K562 (cell line): ENCODE measurements around the gene ANTXRL. TPM values are rescaled to one million over a fixed set of nuclear protein-coding genes. Genes with fewer than 3 reads are reported as not detected.
A peak's percentile ranks its signal among the peaks of the same experiment; 100 is the strongest.

Experiments used
- ATAC-seq: fragments of 200-7000 bp; cut with Tn5 transposase; 3 replicates; pipeline ENCODE4 v1.9.1; 2020; ENCODE audit warnings: moderate library complexity
- BruUV-seq: library from RNA; stranded (reverse); fragments of 400-500 nt; replicated peaks from 2 replicates; lab custom pipeline; 2021; lab: Mats Ljungman, UMichigan
- CTCF ChIA-PET: fragments of 300-600 bp; formaldehyde crosslinking; extraction: SDS; loops from one replicate; lab custom pipeline; 2021; ENCODE audit warnings: low intra/inter-chr PET ratio; lab: Yijun Ruan, JAX
- POLR2A ChIA-PET: fragments of 300-600, 350-650 bp; sonication (Branson Sonifier 250); formaldehyde crosslinking; extraction: SDS; loops from one replicate; lab custom pipeline; 2021; ENCODE audit warnings: antibody characterized with exemption, inconsistent platforms; lab: Yijun Ruan, JAX
- DNase-seq, 4 experiments: peaks; one replicate each; pipeline versions ENCODE4 v3.0.0 to v3.0.0-alpha.2; 2011 to 2018; ENCODE audit warnings: low spot score in 3 of 4, mixed read lengths in 3 of 4; ENCODE audit errors: extremely low read depth in 1 of 4
- FAIRE-seq: peaks from 2 replicates; lab custom pipeline; 2011; peaks lifted over from hg19 to GRCh38; lab: Jason Lieb, UNC
- H2AFZ ChIP-seq: 2 replicates; pipeline ENCODE4 v1.6.0; 2011; ENCODE audit warnings: low read depth, low read length, control low read depth, inconsistent platforms
- H3K27ac ChIP-seq: fragments of 200-600 bp; 3 replicates; pipeline ENCODE4 v1.8.0; 2011; ENCODE audit warnings: low read depth, mild to moderate bottlenecking, control low read depth, inconsistent platforms, low read length, moderate library complexity, mixed read lengths; ENCODE audit errors: extremely low read depth
- H3K27me3 ChIP-seq, 2 experiments: fragments of 300-600 bp in 1 of 2; 2 replicates in 1 of 2; 3 replicates in 1 of 2; pipeline versions ENCODE4 v1.6.0 to v1.8.0; 2011; ENCODE audit warnings: inconsistent platforms in 2 of 2, low read length in 2 of 2, mild to moderate bottlenecking in 1 of 2, mixed read lengths in 1 of 2, moderate library complexity in 1 of 2; ENCODE audit not compliant: control insufficient read depth in 2 of 2, insufficient read depth in 2 of 2
- H3K36me3 ChIP-seq: fragments of 300-600 bp; 3 replicates; pipeline ENCODE4 v1.8.0; 2011; ENCODE audit warnings: mild to moderate bottlenecking, low read length, inconsistent platforms; ENCODE audit not compliant: control insufficient read depth, insufficient read depth
- H3K4me1 ChIP-seq, 2 experiments: fragments of 200-600 bp in 1 of 2; replicated peaks in 1 of 2; 2 replicates in 1 of 2; 3 replicates in 1 of 2; pipeline versions ENCODE4 v1.5.1 to v1.8.0; 2011; ENCODE audit warnings: inconsistent platforms in 2 of 2, low read length in 2 of 2, mild to moderate bottlenecking in 1 of 2, mixed read lengths in 1 of 2, moderate library complexity in 1 of 2; ENCODE audit not compliant: control insufficient read depth in 2 of 2, insufficient read depth in 2 of 2
- H3K4me2 ChIP-seq: 2 replicates; pipeline ENCODE4 v1.6.1; 2011; ENCODE audit warnings: low read length, control low read depth, inconsistent platforms, mixed read lengths; ENCODE audit not compliant: insufficient read depth
- H3K4me3 ChIP-seq: fragments of 200-600 bp; sonication (generic), shearing (Covaris generic); 2 replicates; pipeline ENCODE4 v1.5.1; 2016; ENCODE audit warnings: control low read depth, inconsistent platforms
- H3K79me2 ChIP-seq: fragments of 200-600 bp; 3 replicates; pipeline ENCODE4 v1.8.0; 2011; ENCODE audit warnings: low read length, inconsistent platforms; ENCODE audit not compliant: control insufficient read depth, insufficient read depth
- H3K9ac ChIP-seq, 2 experiments: 2 replicates each; pipeline versions ENCODE4 v1.6.0 to v1.6.1; 2011; ENCODE audit warnings: low read depth in 2 of 2, low read length in 2 of 2, control low read depth in 1 of 2, inconsistent platforms in 1 of 2, mild to moderate bottlenecking in 1 of 2, mixed read lengths in 1 of 2; ENCODE audit not compliant: insufficient read depth in 1 of 2
- H3K9me1 ChIP-seq: one replicate; pipeline ENCODE4 v1.6.0; 2011; ENCODE audit warnings: inconsistent platforms, mild to moderate bottlenecking, low read length, moderate library complexity; ENCODE audit not compliant: control insufficient read depth, insufficient read depth
- H3K9me3 ChIP-seq: replicated peaks from 2 replicates; pipeline ENCODE4 v1.5.1; 2011; ENCODE audit warnings: low read depth, low read length, inconsistent platforms; ENCODE audit not compliant: control insufficient read depth, insufficient read depth
- H4K20me1 ChIP-seq: replicated peaks from 2 replicates; pipeline ENCODE4 v1.6.1; 2011; ENCODE audit warnings: low read length, inconsistent platforms, mixed read lengths; ENCODE audit not compliant: control insufficient read depth, insufficient read depth
- CTCF ChIP-seq, 3 experiments: IDR thresholded peaks in 2 of 3; conservative IDR thresholded peaks in 1 of 3; 2 replicates each; pipeline ENCODE4 v1.5.1; 2011 to 2012; ENCODE audit warnings: low read length in 3 of 3, mild to moderate bottlenecking in 3 of 3, control low read depth in 2 of 3, improper control_type of control experiment in 1 of 3, inconsistent platforms in 1 of 3, low read depth in 1 of 3, mixed read lengths in 1 of 3, moderate library complexity in 1 of 3; ENCODE audit not compliant: insufficient read depth in 2 of 3
- DACH1 ChIP-seq: fragments of 450-650 bp; IDR thresholded peaks from 2 replicates; pipeline ENCODE4 v1.6.1; 2018; ENCODE audit not compliant: partially characterized antibody
- E2F6 ChIP-seq, 2 experiments: IDR thresholded peaks; 2 replicates each; pipeline ENCODE4 v1.6.1; 2011; ENCODE audit warnings: borderline replicate concordance in 1 of 2, control low read depth in 1 of 2, low read depth in 1 of 2, low read length in 1 of 2, mild to moderate bottlenecking in 1 of 2, mixed read lengths in 1 of 2, moderate library complexity in 1 of 2; ENCODE audit not compliant: insufficient read depth in 1 of 2, insufficient read length in 1 of 2, poor library complexity in 1 of 2, severe bottlenecking in 1 of 2; ENCODE audit errors: extremely low read depth in 1 of 2
- FIP1L1 ChIP-seq: fragments of 200-400 bp; formaldehyde crosslinking; IDR thresholded peaks from 2 replicates; pipeline ENCODE4 v1.6.1; 2018; ENCODE audit warnings: mild to moderate bottlenecking, low read depth, low read length; ENCODE audit not compliant: poor library complexity, severe bottlenecking
- FOXA3 ChIP-seq, 2 experiments: fragments of 450-650 bp in 1 of 2; sonication (generic) in 1 of 2; formaldehyde crosslinking; IDR thresholded peaks in 1 of 2; conservative IDR thresholded peaks in 1 of 2; 2 replicates each; pipeline versions ENCODE4 v1.4.0 to v1.8.0; 2020 to 2022; ENCODE audit warnings: mild to moderate bottlenecking in 2 of 2, missing genetic modification reagents in 1 of 2
- GTF2B ChIP-seq: IDR thresholded peaks from 2 replicates; pipeline ENCODE4 v1.6.1; 2011; ENCODE audit not compliant: insufficient read length; ENCODE audit errors: extremely low read depth
- RBM39 ChIP-seq: fragments of 200-400 bp; formaldehyde crosslinking; optimal IDR thresholded peaks from 2 replicates; pipeline ENCODE3; 2018; ENCODE audit warnings: low read depth, low read length
- THRB ChIP-seq: fragments of 450-650 bp; formaldehyde crosslinking; conservative IDR thresholded peaks from 2 replicates; pipeline ENCODE4 v1.4.0; 2022; ENCODE audit warnings: mild to moderate bottlenecking, missing genetic modification characterization
- U2AF2 ChIP-seq: fragments of 200-400 bp; formaldehyde crosslinking; optimal IDR thresholded peaks from 2 replicates; pipeline ENCODE3; 2017; ENCODE audit warnings: low read depth, mild to moderate bottlenecking, low read length
- ZNF398 ChIP-seq: fragments of 250-450 bp; sonication (Bioruptor Pico); IDR thresholded peaks from 2 replicates; pipeline ENCODE4 v1.8.0; 2021; ENCODE audit warnings: moderate library complexity, mild to moderate bottlenecking, inconsistent platforms
- WGBS: fragments of 100-300 bp; shearing (Covaris generic); methylation state at CpG from one replicate; pipeline ENCODE4 v1.1.6; 2016; ENCODE audit warnings: low coverage, mixed read lengths; ENCODE audit not compliant: insufficient coverage; ENCODE audit errors: missing lambda C conversion rate; 5-methylcytosine and 5-hydroxymethylcytosine counted together
- in situ Hi-C: fragments of 300-500 bp; cut with MboI; formaldehyde crosslinking; loops from 4 replicates; pipeline ENCODE4 v1.15.0; 2018; ENCODE audit warnings: inconsistent platforms, mixed read lengths
- intact Hi-C: fragments of 100-400 bp; cut with micrococcal nuclease; formaldehyde crosslinking; loops from 2 replicates; pipeline ENCODE4 v1.14.2; 2022
- polyA plus RNA-seq, 8 experiments: library from polyadenylated mRNA; depleted of rRNA in 4 of 8; stranded (reverse) in 5 of 8; unstranded in 3 of 8; fragments of >200 nt; fragmentation: Nextera tagmentation in 2 of 8; fragmentation: Illumina TruSeq in 1 of 8; extraction: Ambion mirVana in 2 of 8; extraction: Trizol in 1 of 8; gene quantifications; 2 replicates each; pipeline versions ENCODE4 v1.2.1 to v1.2.3, GENCODE V29; 2011 to 2014; ENCODE audit warnings: inconsistent platforms in 1 of 8, missing spikeins in 1 of 8
- total RNA-seq, 7 experiments: library from RNA; depleted of rRNA in 6 of 7; stranded (reverse); fragments of >200 nt in 6 of 7; fragmentation: Illumina TruSeq in 2 of 7; extraction: Trizol in 2 of 7; gene quantifications; 2 replicates each; pipeline versions ENCODE4 v1.2.1 to v1.2.3, GENCODE V29; 2011 to 2021; ENCODE audit warnings: low replicate concordance in 1 of 7
- TF ChIP-seq, protein P1 (sequence below): sonication (generic); formaldehyde crosslinking; IDR thresholded peaks from 2 replicates; pipeline ENCODE4 v1.9.0; 2022; ENCODE audit warnings: mild to moderate bottlenecking, missing genetic modification reagents

The ANTXRL gene
- total and polyA plus RNA-seq, 9 of the 15 experiments (the other 6 are each of a cell fraction or from before 2014, with no cell fraction given): not detected

DNA sequence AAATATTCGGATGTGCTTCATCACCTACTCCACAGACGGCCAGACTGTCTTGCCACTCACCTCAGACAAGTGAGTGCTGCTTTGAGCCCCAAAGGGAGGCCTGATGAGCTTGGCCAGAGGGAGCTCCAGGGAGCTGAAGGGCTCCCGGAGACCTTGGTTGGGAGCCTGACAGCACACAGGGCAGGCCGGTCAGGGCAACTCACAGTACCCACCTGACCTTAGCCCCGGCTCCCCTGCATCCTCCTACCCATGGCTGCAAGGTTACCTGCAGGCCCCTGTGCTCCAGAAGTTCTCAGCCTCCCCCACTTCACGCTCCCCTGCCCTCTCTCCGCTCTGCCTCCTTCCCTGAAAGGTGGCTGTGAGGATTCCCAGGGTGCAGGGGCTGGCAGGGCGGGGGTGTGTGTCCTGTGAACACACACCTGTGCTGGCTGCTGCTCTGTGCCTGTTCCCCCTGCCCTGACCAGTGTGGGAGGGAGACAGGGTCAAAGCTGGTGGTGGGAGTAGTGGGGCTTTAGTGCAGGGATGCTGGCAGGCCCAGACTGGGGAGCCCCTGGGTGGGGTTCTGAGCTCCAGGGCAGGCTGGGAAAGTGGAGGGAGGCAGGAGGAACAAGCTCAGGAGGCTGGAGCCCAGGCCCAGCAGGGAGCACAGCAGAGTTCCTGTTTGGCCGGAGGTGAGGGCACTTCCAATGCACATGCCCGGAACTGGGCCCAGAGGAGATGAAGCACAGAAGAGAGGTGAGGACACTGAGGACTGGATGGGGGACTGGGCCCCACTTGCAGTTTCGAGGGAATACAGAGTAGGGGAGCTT lies 7.2 kb downstream of the ANTXRL start:
- no peaks in the 10 kb centered on the region for H3K9me3 ChIP-seq
- no TSS peak for BruUV-seq
- 2% methylated on average over 11 of the region's 11 CpGs for WGBS
- TF ChIP-seq RBM39 (no peak), DACH1 (no peak), ZNF398 (CRISPR knock-in tag) (no peak), CTCF (IDR thresholded peaks at IDR 0.05 in 2 of 3, conservative IDR thresholded peaks at IDR 0.05 in 1 of 3; ENCODE audit: insufficient read depth in 2 of 3, low read depth in 1 of 3, low read length in 3 of 3) (peak; percentile 21 to 32 (median 29); a peak in 2 of 6 replicates), FOXA3 (CRISPR knock-in tag; conservative IDR thresholded peaks at IDR 0.05 in 1 of 2, IDR thresholded peaks at IDR 0.05 in 1 of 2) (no peak), THRB (CRISPR knock-in tag) (no peak), U2AF2 (no peak), GTF2B (no peak), FIP1L1 (no peak), E2F6 (IDR thresholded peaks at IDR 0.05; ENCODE audit: borderline replicate concordance in 1 of 2, extremely low read depth in 1 of 2, insufficient read depth in 1 of 2, insufficient read length in 1 of 2, low read depth in 1 of 2, low read length in 1 of 2, poor library complexity in 1 of 2, severe bottlenecking in 1 of 2) (peak in 1 of 2 experiments; percentile 42)
- TF ChIP-seq, protein P1, sequence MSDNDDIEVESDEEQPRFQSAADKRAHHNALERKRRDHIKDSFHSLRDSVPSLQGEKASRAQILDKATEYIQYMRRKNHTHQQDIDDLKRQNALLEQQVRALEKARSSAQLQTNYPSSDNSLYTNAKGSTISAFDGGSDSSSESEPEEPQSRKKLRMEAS (CRISPR knock-in tag): 0 out of 2 replicates have a peak, but pooled peaks have one; percentile 14

More for the DNA sequence above, 7.2 kb downstream of the ANTXRL start:
- ATAC-seq: peak; percentile 54
- H3K9me1 ChIP-seq: no peaks in the 10 kb centered on the region
- no peak for FAIRE-seq
- H3K4me2 ChIP-seq: no peak overlapping the region
- no peaks in the 10 kb centered on the region for H3K36me3 ChIP-seq
- in situ Hi-C loops (loop anchor here (25.0 kb wide), 1 partner anchor 1593 kb away; no protein-coding TSS in a partner anchor), intact Hi-C loops (no loop called here)
- H3K79me2 ChIP-seq: no peaks in the 10 kb centered on the region
- POLR2A ChIA-PET: interaction anchor here (0.6 kb wide), 2 partner anchors 258 to 1230 kb away, joined by 3 read pairs; no protein-coding TSS in a partner anchor
- H3K4me1 ChIP-seq: peaks cover 0 to 16% of the 10 kb centered on the region in 2 experiments; a peak in 2 of 5 replicates
- peaks cover 22 to 72% of the 10 kb centered on the region in 2 experiments for H3K27me3 ChIP-seq
- peak overlapping the region in 1 of 2 experiments; percentile 32; a peak in 1 of 4 replicates for H3K9ac ChIP-seq
- no peak overlapping the region for H2AFZ ChIP-seq
- H3K27ac ChIP-seq: no peak overlapping the region
- H3K4me3 ChIP-seq: no peak overlapping the region
- DNase-seq: peak in 1 of 4 experiments; percentile 27
- CTCF ChIA-PET: no interaction called here
- H4K20me1 ChIP-seq: no peaks in the 10 kb centered on the region
